HG03103 (cell line): ENCODE results near the gene SPTLC2.
"Not testable (repeated sequence)": the region's sequence is repeated elsewhere in the genome, so short reads cannot be mapped to it uniquely, and the experiment has no call there.

Source experiments
- ATAC-seq: cut with Tn5 transposase; IDR thresholded peaks from one replicate; pipeline ENCODE4 v1.9.1; 2021; ENCODE audit warnings: low read depth; ENCODE audit not compliant: unreplicated experiment

SPTLC2 gene

GRCh38 chr14:77616454-77617229 is at the start of gene SPTLC2:
Gene SPTLC2, minus strand, starts transcription at chr14:77616637. Its CDS starts 58 bp downstream, at chr14:77616579.
- peak; percentile 93 for ATAC-seq

DNA sequence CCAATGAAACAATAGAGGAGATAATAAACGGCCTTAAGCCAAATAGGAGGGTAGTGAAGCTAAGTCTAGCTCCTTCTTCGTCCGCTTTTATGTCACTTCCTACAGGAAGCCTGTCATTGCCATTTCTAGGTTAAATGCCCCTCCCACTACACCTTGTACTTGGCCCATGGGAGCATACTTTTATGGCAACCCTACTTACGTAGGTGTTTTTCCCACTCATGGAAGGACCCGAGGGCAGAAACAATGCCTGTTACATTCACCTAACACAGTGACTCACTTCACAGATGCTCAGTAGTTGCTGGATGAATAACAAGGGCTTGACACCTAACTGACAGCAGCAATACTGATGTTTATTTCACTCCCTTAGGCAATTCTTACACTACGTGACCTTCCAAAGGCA is 46.9 kb upstream of the SPTLC2 start:
- no peak for ATAC-seq

- ATAC-seq = not testable (repeated sequence)
These were observed 45.1 kb upstream of the SPTLC2 start for GRCh38 chr14:77661562-77661961.

DNA sequence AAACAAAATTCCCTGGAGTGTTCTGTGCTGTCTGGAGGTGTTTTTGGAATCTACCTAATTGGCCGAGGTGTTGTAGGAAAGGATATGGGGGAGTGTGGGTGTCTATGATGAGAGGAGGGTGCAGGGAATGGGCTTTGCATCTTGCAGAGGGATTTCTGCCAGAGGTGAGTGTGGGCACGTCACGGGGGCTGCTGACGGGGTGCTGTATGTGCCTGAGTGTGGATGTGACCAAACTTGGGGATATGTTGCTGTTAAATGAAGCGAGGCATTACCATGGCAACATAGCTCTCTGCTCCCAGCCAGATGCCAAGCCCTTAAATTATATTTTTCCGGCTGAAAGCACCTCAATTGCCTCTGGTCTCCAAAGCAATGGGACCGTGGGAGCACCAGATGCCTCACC is 44.3 kb upstream of the SPTLC2 start:
- no peak for ATAC-seq

- no peak for ATAC-seq
These were observed 43.4 kb upstream of the SPTLC2 start for GRCh38 chr14:77659831-77660230.

GRCh38 chr14:77657280-77657679 is 40.8 kb upstream of the SPTLC2 start:
- ATAC-seq = no peak

DNA sequence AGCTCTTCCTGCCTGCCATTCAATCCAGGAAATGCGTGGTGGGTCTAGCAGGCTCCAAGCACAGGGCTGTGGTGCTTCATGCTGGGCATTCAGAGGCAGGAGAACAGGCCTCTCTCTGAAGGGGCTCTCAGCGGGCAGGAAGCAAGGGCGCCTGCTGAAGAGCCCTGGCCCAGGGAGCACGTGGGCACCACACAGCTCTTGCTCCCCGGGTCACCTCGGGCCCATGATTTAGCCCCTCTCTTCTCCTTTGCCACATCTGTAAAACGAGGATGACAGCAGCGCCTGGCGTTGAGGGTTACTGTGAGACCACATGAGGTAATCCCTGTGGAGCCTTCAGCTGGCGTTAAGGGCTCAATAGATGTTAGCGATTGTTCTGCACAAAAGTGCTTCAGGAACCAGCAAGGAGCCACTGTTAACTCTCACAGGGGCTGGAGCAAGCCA is 37.6 kb upstream of the SPTLC2 start:
- ATAC-seq = no peak

DNA sequence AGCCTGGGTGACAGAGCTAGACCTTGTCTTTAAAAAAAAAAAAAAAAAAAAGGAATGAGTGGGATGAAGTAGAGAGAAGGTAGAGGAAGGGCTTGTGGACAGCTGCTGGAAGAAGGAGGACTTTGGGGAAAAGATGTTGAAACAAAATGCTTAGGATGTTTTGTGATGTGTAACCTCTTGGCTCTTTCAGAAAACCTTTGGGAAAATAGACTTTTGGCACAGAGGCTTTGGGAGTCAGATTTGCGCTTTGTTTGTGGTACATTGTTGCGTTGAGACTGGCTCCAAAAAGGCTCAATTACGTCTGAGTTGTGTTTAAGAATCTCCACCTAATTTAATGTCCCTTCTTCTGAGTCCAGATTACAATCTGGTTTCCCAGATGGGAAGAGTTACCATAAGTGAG is 32.9 kb upstream of the SPTLC2 start:
- no peak for ATAC-seq

DNA sequence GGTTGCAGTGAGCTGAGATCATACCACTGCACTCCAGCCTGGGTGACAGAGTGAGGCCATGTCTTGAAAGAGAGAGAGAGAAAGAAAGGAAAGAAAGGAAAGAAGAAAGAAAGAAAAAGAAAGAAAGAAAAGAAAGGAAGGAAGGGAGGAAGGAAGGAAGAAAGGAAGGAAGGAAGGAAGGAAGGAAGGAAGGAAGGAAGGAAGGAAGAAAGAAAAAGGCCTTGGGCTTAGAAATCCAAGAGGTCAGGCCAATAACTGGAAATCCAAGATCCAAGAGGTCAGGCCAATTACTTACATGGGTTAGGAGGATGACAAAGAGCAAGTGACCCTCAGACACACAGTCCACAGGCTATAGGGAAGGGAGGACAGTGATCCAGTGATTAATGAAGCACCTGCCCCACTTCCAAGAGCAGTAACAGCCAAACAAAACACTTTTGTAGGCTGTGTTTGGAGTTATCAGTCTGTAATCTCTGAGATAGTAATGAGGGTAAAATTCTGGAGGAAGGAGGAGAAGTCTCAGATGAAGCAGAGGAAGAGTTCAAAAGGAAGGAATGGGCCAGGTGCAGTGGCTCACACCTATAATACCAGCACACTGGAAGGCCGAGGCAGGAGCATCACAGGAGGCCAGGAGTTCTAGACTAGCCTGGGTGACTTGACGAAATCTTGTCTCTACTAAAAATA is 32.2 kb upstream of the SPTLC2 start:
- no peak for ATAC-seq

- ATAC-seq = no peak
These were observed 31.4 kb upstream of the SPTLC2 start for GRCh38 chr14:77647853-77648252.

- no peak for ATAC-seq
These were observed 30.5 kb upstream of the SPTLC2 start for GRCh38 chr14:77646907-77647306.

GRCh38 chr14:77645520-77646230 is 29.2 kb upstream of the SPTLC2 start:
- ATAC-seq = no peak

- no peak for ATAC-seq
These were observed 26.0 kb upstream of the SPTLC2 start for GRCh38 chr14:77642407-77642806.

DNA sequence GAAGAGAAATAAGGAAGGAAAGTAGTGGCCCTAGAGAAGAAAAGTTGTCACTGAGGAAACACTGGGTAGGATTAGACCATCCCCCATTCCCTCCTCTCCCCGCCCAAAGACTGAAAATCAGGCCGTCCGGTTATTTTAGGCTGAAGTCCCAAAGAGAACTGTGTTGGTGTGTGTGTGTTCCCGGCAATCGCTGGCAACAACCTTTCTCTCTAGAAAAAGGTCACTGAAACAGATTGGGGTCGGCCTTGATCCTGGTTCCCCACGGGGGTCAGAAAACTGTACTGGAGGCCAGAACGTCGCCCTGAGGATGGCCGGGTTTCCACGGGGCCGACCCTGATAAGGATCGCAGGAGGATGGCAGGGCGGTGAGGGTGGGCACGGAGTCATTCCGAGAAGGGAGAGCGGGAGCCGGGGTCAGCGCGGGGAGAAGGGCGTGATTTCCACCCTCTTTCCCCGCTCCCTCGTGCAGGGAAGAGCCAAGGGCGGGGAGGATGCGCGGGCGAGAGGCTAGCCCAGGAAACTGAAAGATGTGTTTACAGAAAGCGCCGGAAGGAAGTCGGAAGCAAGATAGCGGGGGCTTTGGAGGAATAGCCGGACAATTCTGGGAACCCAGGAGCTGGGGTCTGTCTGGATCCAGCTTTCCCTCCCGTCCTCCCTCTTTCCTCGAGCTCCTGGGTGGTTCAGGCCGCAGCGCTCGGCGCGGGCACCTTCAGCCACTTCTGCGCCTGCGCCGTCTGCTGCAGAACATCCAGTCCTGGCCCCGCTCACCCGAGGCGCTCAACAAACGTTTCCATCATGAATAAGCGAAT is 25.3 kb upstream of the SPTLC2 start:
- ATAC-seq = peak; percentile 51

- ATAC-seq = peak; percentile 23
These were observed 24.5 kb upstream of the SPTLC2 start for GRCh38 chr14:77640756-77641533.

- ATAC-seq = no peak
These were observed 22.3 kb upstream of the SPTLC2 start for GRCh38 chr14:77638771-77639171.

DNA sequence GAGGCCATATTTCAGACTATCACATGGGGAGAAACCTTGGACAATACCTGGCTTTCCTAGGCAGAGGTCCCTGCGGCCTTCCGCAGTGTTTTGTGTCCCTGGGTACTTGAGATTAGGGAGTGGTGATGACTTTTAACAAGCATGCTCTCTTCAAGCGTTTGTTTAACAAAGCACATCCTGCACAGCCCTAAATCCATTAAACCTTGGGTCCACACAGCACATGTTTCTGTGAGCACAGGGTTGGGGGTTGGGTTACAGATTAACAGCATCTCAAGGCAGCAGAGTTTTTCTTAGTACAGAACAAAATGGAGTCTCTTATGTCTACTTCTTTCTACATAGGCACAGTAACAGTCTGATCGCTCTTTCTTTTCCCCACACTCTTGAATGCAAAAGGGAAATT is 19.4 kb upstream of the SPTLC2 start:
- not testable (repeated sequence) for ATAC-seq

DNA sequence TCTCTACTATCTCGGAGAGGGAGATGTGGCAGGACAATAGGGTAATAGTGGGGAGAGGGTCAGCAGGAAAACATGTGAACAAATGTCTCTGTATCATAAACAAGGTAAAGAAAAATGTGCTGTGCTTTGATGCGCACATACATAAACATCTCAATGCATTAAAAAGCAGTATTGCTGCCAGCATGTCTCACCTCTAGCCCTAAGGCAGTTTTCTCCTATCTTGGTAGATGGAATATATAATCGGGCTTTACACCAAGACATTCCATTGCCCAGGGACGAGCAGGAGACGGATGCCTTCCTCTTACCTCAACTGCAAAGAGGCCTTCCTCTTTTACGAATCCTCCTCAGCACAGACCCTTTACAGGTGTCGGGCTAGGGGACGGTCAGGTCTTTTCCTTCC is 19.0 kb upstream of the SPTLC2 start:
- ATAC-seq = not testable (repeated sequence)

DNA sequence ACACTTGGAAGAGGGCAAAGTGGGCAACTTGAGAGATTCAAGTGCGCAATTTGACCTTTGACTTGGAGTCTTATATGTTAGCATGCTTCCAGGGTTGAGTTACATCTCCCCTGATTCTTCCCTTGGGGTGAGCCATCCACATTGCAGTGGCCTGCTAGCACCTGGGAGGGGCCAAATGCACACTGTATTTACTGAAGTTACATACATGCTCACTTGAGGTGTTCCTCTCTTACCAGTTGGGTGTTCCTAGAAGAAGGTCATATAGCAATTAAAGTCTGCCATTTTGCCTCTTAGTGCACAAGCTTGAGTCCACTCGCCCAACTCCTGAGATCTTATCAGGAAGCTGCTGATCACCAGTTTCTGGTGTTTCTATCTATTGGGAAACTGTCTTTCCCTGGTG is 13.7 kb upstream of the SPTLC2 start:
- no peak for ATAC-seq

GRCh38 chr14:77625360-77625759 is 8.9 kb upstream of the SPTLC2 start:
- ATAC-seq = no peak
